ENCODE data around the gene NXPH3. TPM values are rescaled to one million over a fixed set of nuclear protein-coding genes. Genes with fewer than 3 reads are reported as not detected.

Gene NXPH3
- total and polyA plus RNA-seq, 9 of the 15 experiments (the other 6 are each of a cell fraction or from before 2014, with no cell fraction given) = 0.04 to 0.27 (median 0.07) TPM; not detected in 2

GRCh38 chr17:49567871-49568694 lies 7.6 kb upstream of the NXPH3 start (continued):
- TF ChIP-seq ZNF79 (CRISPR knock-in tag; IDR thresholded peaks at IDR 0.05; ENCODE audit: low read depth) (no peak), ZNF740 (CRISPR knock-in tag; IDR thresholded peaks at IDR 0.05) (peak; percentile 69; the same call in 1 of the 2 replicates), ZNF740 (tag; IDR thresholded peaks at IDR 0.05) (no peak), MGA (IDR thresholded peaks at IDR 0.05) (no peak), ZNF609 (CRISPR knock-in tag; IDR thresholded peaks at IDR 0.05; ENCODE audit: borderline replicate concordance) (no peak), PTRF (tag; IDR thresholded peaks at IDR 0.05) (no peak)

Measured in K562 (cell line).